HG02798 (cell line): ENCODE results near the gene EMILIN2.
"Not testable (repeated sequence)": the region's sequence is repeated elsewhere in the genome, so short reads cannot be mapped to it uniquely, and the experiment has no call there.

ENCODE experiments used
- ATAC-seq: cut with Tn5 transposase; IDR thresholded peaks from one replicate; pipeline ENCODE4 v1.9.1; 2021; ENCODE audit warnings: mild to moderate bottlenecking; ENCODE audit not compliant: unreplicated experiment, poor library complexity

The EMILIN2 gene

GRCh38 chr18:2840521-2840920 is 6.3 kb upstream of the EMILIN2 start:
- ATAC-seq: no peak

- no peak for ATAC-seq
These were observed 3.7 kb upstream of the EMILIN2 start for GRCh38 chr18:2843146-2843545.

GRCh38 chr18:2845172-2845571 is 1.6 kb upstream of the EMILIN2 start:
- ATAC-seq: no peak

GRCh38 chr18:2847317-2848246 is 776 bp downstream of the EMILIN2 start:
- ATAC-seq: peak; percentile 33

- no peak for ATAC-seq
These were observed 1.7 kb downstream of the EMILIN2 start for GRCh38 chr18:2848247-2849246.

GRCh38 chr18:2850816-2851215 is 4.0 kb downstream of the EMILIN2 start:
- ATAC-seq: no peak

GRCh38 chr18:2851771-2852170 is 5.0 kb downstream of the EMILIN2 start:
- ATAC-seq: no peak

GRCh38 chr18:2852460-2852859 is 5.7 kb downstream of the EMILIN2 start:
- ATAC-seq: not testable (repeated sequence)

GRCh38 chr18:2853173-2853925 is 6.5 kb downstream of the EMILIN2 start:
- no peak for ATAC-seq

- no peak for ATAC-seq
These were observed 7.3 kb downstream of the EMILIN2 start for GRCh38 chr18:2853926-2854664.

GRCh38 chr18:2854875-2855274 is 8.1 kb downstream of the EMILIN2 start:
- ATAC-seq: no peak

GRCh38 chr18:2855560-2856350 is 8.9 kb downstream of the EMILIN2 start:
- no peak for ATAC-seq

- no peak for ATAC-seq
These were observed 9.9 kb downstream of the EMILIN2 start for GRCh38 chr18:2856547-2857170.

- no peak for ATAC-seq
These were observed 10.8 kb downstream of the EMILIN2 start for GRCh38 chr18:2857491-2858131.

GRCh38 chr18:2860397-2860796 is 13.6 kb downstream of the EMILIN2 start:
- not testable (repeated sequence) for ATAC-seq

GRCh38 chr18:2863997-2864396 is 17.2 kb downstream of the EMILIN2 start:
- ATAC-seq: not testable (repeated sequence)

- ATAC-seq: not testable (repeated sequence)
These were observed 19.7 kb downstream of the EMILIN2 start for GRCh38 chr18:2866465-2866864.

- ATAC-seq: no peak
These were observed 22.4 kb downstream of the EMILIN2 start for GRCh38 chr18:2869207-2869606.
